HG03575 (cell line): Measurements from ENCODE around the gene NCAPD3.
"Not testable (repeated sequence)": the region's sequence is repeated elsewhere in the genome, so short reads cannot be mapped to it uniquely, and the experiment has no call there.

Experiments
- ATAC-seq: cut with Tn5 transposase; IDR thresholded peaks from one replicate; pipeline ENCODE4 v1.9.1; 2021; ENCODE audit not compliant: unreplicated experiment, insufficient number of reproducible peaks, low FRiP score; ENCODE audit errors: extremely low read depth

NCAPD3 gene

DNA sequence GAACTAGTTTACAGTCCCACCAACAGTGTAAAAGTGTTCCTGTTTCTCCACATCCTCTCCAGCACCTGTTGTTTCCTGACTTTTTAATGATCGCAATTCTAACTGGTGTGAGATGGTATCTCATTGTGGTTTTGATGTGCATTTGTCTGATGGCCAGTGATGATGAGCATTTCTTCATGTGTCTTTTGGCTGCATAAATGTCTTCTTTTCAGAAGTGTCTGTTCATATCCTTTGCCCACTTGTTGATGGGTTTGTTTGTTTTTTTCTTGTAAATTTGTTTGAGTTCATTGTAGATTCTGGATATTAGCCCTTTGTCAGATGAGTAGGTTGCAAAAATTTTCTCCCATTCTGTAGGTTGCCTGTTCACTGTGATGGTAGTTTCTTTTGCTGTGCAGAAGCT lies 110.0 kb downstream of the NCAPD3 start:
- not testable (repeated sequence) for ATAC-seq

GRCh38 chr11:134110252-134110815 lies 113.4 kb downstream of the NCAPD3 start:
- ATAC-seq, result no peak
